HG03442 (cell line): ENCODE data around the gene EFEMP1.
"Not testable (repeated sequence)": the region's sequence is repeated elsewhere in the genome, so short reads cannot be mapped to it uniquely, and the experiment has no call there.

ENCODE experiments used
- ATAC-seq: cut with Tn5 transposase; IDR thresholded peaks from one replicate; pipeline ENCODE4 v1.9.1; 2021; ENCODE audit warnings: mild to moderate bottlenecking, moderate library complexity; ENCODE audit not compliant: unreplicated experiment

Gene EFEMP1

GRCh38 chr2:55869637-55870325 is 53.8 kb downstream of the EFEMP1 start:
- ATAC-seq = no peak

GRCh38 chr2:55865096-55865835 is 58.3 kb downstream of the EFEMP1 start:
- no peak for ATAC-seq

- ATAC-seq = no peak
These were observed 59.1 kb downstream of the EFEMP1 start for GRCh38 chr2:55864351-55865084.

GRCh38 chr2:55862673-55863390 is 60.8 kb downstream of the EFEMP1 start:
- ATAC-seq = no peak

- ATAC-seq = no peak
These were observed 61.3 kb downstream of the EFEMP1 start for GRCh38 chr2:55862246-55862645.

GRCh38 chr2:55861733-55862132 is 61.8 kb downstream of the EFEMP1 start:
- ATAC-seq = no peak

- ATAC-seq = no peak
These were observed 62.8 kb downstream of the EFEMP1 start for GRCh38 chr2:55860832-55861231.

- no peak for ATAC-seq
These were observed 63.7 kb downstream of the EFEMP1 start for GRCh38 chr2:55859875-55860274.

- no peak for ATAC-seq
These were observed 65.8 kb downstream of the EFEMP1 start for GRCh38 chr2:55857766-55858165.

- ATAC-seq = no peak
These were observed 66.6 kb downstream of the EFEMP1 start for GRCh38 chr2:55856936-55857335.

GRCh38 chr2:55848096-55848495 is 75.5 kb downstream of the EFEMP1 start:
- ATAC-seq = no peak

GRCh38 chr2:55846426-55846825 is 77.2 kb downstream of the EFEMP1 start:
- no peak for ATAC-seq

GRCh38 chr2:55844986-55845385 is 78.6 kb downstream of the EFEMP1 start:
- ATAC-seq = no peak

GRCh38 chr2:55843994-55844345 is 79.6 kb downstream of the EFEMP1 start:
- ATAC-seq = no peak

- no peak for ATAC-seq
These were observed 80.2 kb downstream of the EFEMP1 start for GRCh38 chr2:55843096-55843993.

- ATAC-seq = no peak
These were observed 81.5 kb downstream of the EFEMP1 start for GRCh38 chr2:55842046-55842445.

GRCh38 chr2:55840460-55840859 is 83.1 kb downstream of the EFEMP1 start:
- ATAC-seq = no peak

GRCh38 chr2:55839182-55839819 is 84.3 kb downstream of the EFEMP1 start:
- no peak for ATAC-seq

GRCh38 chr2:55838653-55839052 is 84.9 kb downstream of the EFEMP1 start:
- ATAC-seq = no peak

- ATAC-seq = not testable (repeated sequence)
These were observed 85.5 kb downstream of the EFEMP1 start for GRCh38 chr2:55838117-55838516.
